Fibroblast of lung (primary cell): ENCODE data around the gene LRRC10.

Source experiments
- CTCF ChIP-seq, 2 donors: IDR thresholded peaks in 1 of 2; conservative IDR thresholded peaks in 1 of 2; 1 replicate in 1 of 2; 2 replicates in 1 of 2; pipeline ENCODE4 v1.5.1; 2011 to 2012; ENCODE audit warnings: low read length in 2 of 2, control low read depth in 1 of 2, inconsistent platforms in 1 of 2, low read depth in 1 of 2, mild to moderate bottlenecking in 1 of 2
- EZH2 ChIP-seq: IDR thresholded peaks from 2 replicates; pipeline ENCODE4 v1.5.1; 2012; ENCODE audit warnings: low read length, control low read depth, mild to moderate bottlenecking; ENCODE audit errors: missing control alignments

GRCh38 chr12:69658203-69658602 lies 47.5 kb upstream of the LRRC10 start:
- TF ChIP-seq EZH2 (no peak), CTCF (conservative IDR thresholded peaks at IDR 0.05 in 1 of 2, IDR thresholded peaks at IDR 0.05 in 1 of 2; ENCODE audit: low read depth in 1 of 2, low read length in 2 of 2) (no peak)
